Activated T-helper 1 cell treated with anti-CD3 and anti-CD28 coated beads, Interleukin-12 subunit alpha, Interleukin-12 subunit beta, Interleukin-2, Interleukin-4 antibody, amounts not matched to agents 30 ng/mL and 10 ng/mL and 1 ng/mL, durations not matched to agents 14 hours and 24 hours and 36 hours (primary cell): ENCODE measurements around the gene FBLN5. TPM values are rescaled to one million over a fixed set of nuclear protein-coding genes. Genes with fewer than 3 reads are reported as not detected.

Source experiments
- DNase-seq: peaks from one replicate; pipeline ENCODE4 v3.0.0; 2021; ENCODE audit warnings: low spot score
- H3K27ac Mint-ChIP-seq: one replicate; pipeline ENCODE4 v1.8.0; 2021; ENCODE audit warnings: mild to moderate bottlenecking, mixed read lengths
- H3K27me3 Mint-ChIP-seq: one replicate; pipeline ENCODE4 v1.8.0; 2022; ENCODE audit warnings: mild to moderate bottlenecking, moderate library complexity, mixed read lengths; ENCODE audit not compliant: insufficient read depth
- H3K36me3 Mint-ChIP-seq: one replicate; pipeline ENCODE4 v1.8.0; 2021; ENCODE audit warnings: low read depth, mixed read lengths
- H3K4me1 Mint-ChIP-seq: one replicate; pipeline ENCODE4 v1.8.0; 2021; ENCODE audit warnings: low read depth, mixed read lengths
- H3K4me3 Mint-ChIP-seq: one replicate; pipeline ENCODE4 v1.8.0; 2021; ENCODE audit warnings: mild to moderate bottlenecking, moderate library complexity, mixed read lengths
- H3K9me3 Mint-ChIP-seq: one replicate; pipeline ENCODE4 v1.8.0; 2021; ENCODE audit warnings: mixed read lengths
- intact Hi-C: fragments of 100-400 bp; cut with micrococcal nuclease; formaldehyde crosslinking; loops from one replicate; pipeline ENCODE4 v1.15.1; 2024
- total RNA-seq: library from RNA; stranded (reverse); gene quantifications from 2 replicates; pipeline ENCODE4 v1.2.3, GENCODE V29; 2022

FBLN5 gene
- total RNA-seq, 1 donor from 2014 or later: 1.2 TPM

GRCh38 chr14:91837076-91837475, 110.4 kb downstream of the FBLN5 start:
- intact Hi-C loops: loop anchor here (2.0 to 5.0 kb wide), 3 partner anchors 36 to 270 kb away; partner anchors contain the start of gene ATXN3
- H3K4me1 Mint-ChIP-seq: peaks cover 75% of the 10 kb centered on the region
- H3K27me3 Mint-ChIP-seq: no peaks in the 10 kb centered on the region
- H3K27ac Mint-ChIP-seq: no peak overlapping the region
- H3K9me3 Mint-ChIP-seq: no peaks in the 10 kb centered on the region
- DNase-seq: no peak
- H3K36me3 Mint-ChIP-seq: peaks cover 58% of the 10 kb centered on the region
- peak overlapping the region; percentile 85 for H3K4me3 Mint-ChIP-seq

GRCh38 chr14:91835920-91836843, 111.3 kb downstream of the FBLN5 start:
- Mint-ChIP-seq H3K27me3 (no peaks in the 10 kb centered on the region), H3K9me3 (no peaks in the 10 kb centered on the region), H3K4me1 (peaks cover 66% of the 10 kb centered on the region), H3K27ac (no peak overlapping the region), H3K36me3 (peaks cover 50% of the 10 kb centered on the region), H3K4me3 (peak overlapping the region; percentile 85)
- peak; percentile 49 for DNase-seq
- intact Hi-C loops: loop anchor here (1.0 to 5.0 kb wide), 5 partner anchors 18 to 326 kb away; partner anchors contain the start of genes ATXN3 and PPP4R3A

GRCh38 chr14:91835197-91835919, 112.1 kb downstream of the FBLN5 start:
- intact Hi-C loops: loop anchor here (1.0 to 5.0 kb wide), 3 partner anchors 17 to 272 kb away; partner anchors contain the start of gene ATXN3
- Mint-ChIP-seq H3K4me3 (peak overlapping the region; percentile 75), H3K4me1 (peaks cover 63% of the 10 kb centered on the region), H3K9me3 (no peaks in the 10 kb centered on the region), H3K36me3 (peaks cover 47% of the 10 kb centered on the region), H3K27me3 (no peaks in the 10 kb centered on the region), H3K27ac (peak overlapping the region; percentile 49)
- no peak for DNase-seq

- H3K36me3 Mint-ChIP-seq: peaks cover 42% of the 10 kb centered on the region
- no peaks in the 10 kb centered on the region for H3K27me3 Mint-ChIP-seq
- no peaks in the 10 kb centered on the region for H3K9me3 Mint-ChIP-seq
- peak overlapping the region; percentile 44 for H3K4me3 Mint-ChIP-seq
- intact Hi-C loops: no loop called here
- peak overlapping the region; percentile 3 for H3K27ac Mint-ChIP-seq
- peaks cover 63% of the 10 kb centered on the region for H3K4me1 Mint-ChIP-seq
- no peak for DNase-seq
These were observed 112.9 kb downstream of the FBLN5 start for GRCh38 chr14:91834571-91834970.

- H3K4me1 Mint-ChIP-seq: peaks cover 42% of the 10 kb centered on the region
- H3K27ac Mint-ChIP-seq: no peak overlapping the region
These were observed 116.2 kb downstream of the FBLN5 start for GRCh38 chr14:91831337-91831736.

GRCh38 chr14:91830777-91831176, 116.7 kb downstream of the FBLN5 start:
- Mint-ChIP-seq H3K4me1 (peaks cover 42% of the 10 kb centered on the region), H3K27ac (peak overlapping the region; percentile 30)
- intact Hi-C loops: no loop called here

More at GRCh38 chr14:91831337-91831736, 116.2 kb downstream of the FBLN5 start:
- intact Hi-C loops: no loop called here
- peaks cover 32% of the 10 kb centered on the region for H3K36me3 Mint-ChIP-seq
- H3K27me3 Mint-ChIP-seq: no peaks in the 10 kb centered on the region
- no peak overlapping the region for H3K4me3 Mint-ChIP-seq
- H3K9me3 Mint-ChIP-seq: no peaks in the 10 kb centered on the region
- DNase-seq: no peak

GRCh38 chr14:91829511-91829910, 118.0 kb downstream of the FBLN5 start:
- Mint-ChIP-seq H3K4me3 (no peak overlapping the region), H3K27ac (no peak overlapping the region), H3K36me3 (peaks cover 34% of the 10 kb centered on the region), H3K9me3 (no peaks in the 10 kb centered on the region), H3K27me3 (no peaks in the 10 kb centered on the region), H3K4me1 (peaks cover 30% of the 10 kb centered on the region)
- intact Hi-C loops: no loop called here
- DNase-seq: no peak

More at GRCh38 chr14:91830777-91831176, 116.7 kb downstream of the FBLN5 start:
- Mint-ChIP-seq H3K9me3 (no peaks in the 10 kb centered on the region), H3K36me3 (peaks cover 33% of the 10 kb centered on the region), H3K27me3 (no peaks in the 10 kb centered on the region), H3K4me3 (no peak overlapping the region)
- no peak for DNase-seq

- peaks cover 19% of the 10 kb centered on the region for H3K4me1 Mint-ChIP-seq
- no peaks in the 10 kb centered on the region for H3K9me3 Mint-ChIP-seq
- intact Hi-C loops: no loop called here
- no peaks in the 10 kb centered on the region for H3K27me3 Mint-ChIP-seq
- H3K4me3 Mint-ChIP-seq: no peak overlapping the region
- H3K36me3 Mint-ChIP-seq: peaks cover 27% of the 10 kb centered on the region
- no peak overlapping the region for H3K27ac Mint-ChIP-seq
- no peak for DNase-seq
These were observed 119.7 kb downstream of the FBLN5 start for GRCh38 chr14:91827746-91828145.

Other genes with a start within 250 kb of the FBLN5 start
- gene CATSPERB, start 215.6 kb downstream of the FBLN5 start, total RNA-seq: 1.5 and 2.2 TPM in 2 replicates
- gene TC2N, start 80.2 kb downstream of the FBLN5 start, total RNA-seq: 21.5 and 27.2 TPM in 2 replicates
- gene TRIP11, start 92.4 kb upstream of the FBLN5 start, total RNA-seq: 36.5 and 44.4 TPM in 2 replicates
- 27.3 and 27.5 TPM in 2 replicates for gene ATXN3, start 158.9 kb upstream of the FBLN5 start, total RNA-seq
- 73.3 and 83.5 TPM in 2 replicates for gene NDUFB1, start 174.0 kb upstream of the FBLN5 start, total RNA-seq
- gene CPSF2, start 174.3 kb upstream of the FBLN5 start, total RNA-seq: 103 and 104 TPM in 2 replicates